Measurements from ENCODE around the gene KCNN3.

Gene KCNN3

DNA sequence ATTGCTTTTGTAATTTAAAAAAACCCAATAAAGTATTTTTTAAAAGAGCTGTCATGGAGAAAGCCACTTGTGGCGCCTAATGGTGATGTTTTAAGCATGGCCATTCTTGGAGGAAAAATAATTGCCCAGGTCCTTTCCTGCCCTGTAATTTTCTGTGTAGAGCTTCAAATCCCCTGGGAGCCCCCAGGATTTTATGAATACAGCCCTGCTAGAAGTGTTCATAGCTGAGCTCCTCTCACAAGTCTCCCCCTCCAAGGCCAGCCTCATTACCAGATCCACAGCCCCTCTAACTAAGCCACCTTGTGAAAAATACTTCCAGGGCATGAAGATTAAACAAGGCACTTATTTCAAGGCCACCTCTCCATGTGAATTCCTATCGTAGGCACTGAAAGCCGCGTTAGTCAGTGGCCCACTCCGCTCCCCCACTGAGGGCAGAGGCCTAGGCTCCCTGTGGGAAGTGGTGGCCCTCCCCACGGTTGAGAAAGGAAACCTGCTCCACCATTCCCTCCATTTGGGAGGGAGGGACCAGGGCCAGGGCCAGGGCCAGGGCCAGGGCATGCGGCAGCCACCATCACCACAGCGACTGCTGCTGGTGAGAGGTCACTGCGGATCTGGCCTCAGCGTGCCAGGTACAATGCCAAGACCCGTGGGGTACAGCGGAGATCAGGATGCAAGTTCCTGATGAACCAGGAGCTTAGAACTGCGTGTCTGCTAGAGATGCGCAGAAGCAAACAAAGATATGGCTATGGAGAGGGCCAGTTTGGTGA is 83.1 kb downstream of the KCNN3 start:
- TF ChIP-seq TAF1 (IDR thresholded peaks at IDR 0.05; ENCODE audit: borderline replicate concordance, insufficient read depth, low read length) (no peak), FOXP2 (optimal IDR thresholded peaks at IDR 0.05; ENCODE audit: borderline replicate concordance, extremely low read depth, extremely low read length, insufficient read depth) (no peak), POLR2AphosphoS5 (IDR thresholded peaks at IDR 0.05; ENCODE audit: low read depth, low read length) (no peak), SIN3A (IDR thresholded peaks at IDR 0.05; ENCODE audit: borderline replicate concordance, insufficient read depth, low read length) (no peak)
- TF ChIP-seq, protein P1, sequence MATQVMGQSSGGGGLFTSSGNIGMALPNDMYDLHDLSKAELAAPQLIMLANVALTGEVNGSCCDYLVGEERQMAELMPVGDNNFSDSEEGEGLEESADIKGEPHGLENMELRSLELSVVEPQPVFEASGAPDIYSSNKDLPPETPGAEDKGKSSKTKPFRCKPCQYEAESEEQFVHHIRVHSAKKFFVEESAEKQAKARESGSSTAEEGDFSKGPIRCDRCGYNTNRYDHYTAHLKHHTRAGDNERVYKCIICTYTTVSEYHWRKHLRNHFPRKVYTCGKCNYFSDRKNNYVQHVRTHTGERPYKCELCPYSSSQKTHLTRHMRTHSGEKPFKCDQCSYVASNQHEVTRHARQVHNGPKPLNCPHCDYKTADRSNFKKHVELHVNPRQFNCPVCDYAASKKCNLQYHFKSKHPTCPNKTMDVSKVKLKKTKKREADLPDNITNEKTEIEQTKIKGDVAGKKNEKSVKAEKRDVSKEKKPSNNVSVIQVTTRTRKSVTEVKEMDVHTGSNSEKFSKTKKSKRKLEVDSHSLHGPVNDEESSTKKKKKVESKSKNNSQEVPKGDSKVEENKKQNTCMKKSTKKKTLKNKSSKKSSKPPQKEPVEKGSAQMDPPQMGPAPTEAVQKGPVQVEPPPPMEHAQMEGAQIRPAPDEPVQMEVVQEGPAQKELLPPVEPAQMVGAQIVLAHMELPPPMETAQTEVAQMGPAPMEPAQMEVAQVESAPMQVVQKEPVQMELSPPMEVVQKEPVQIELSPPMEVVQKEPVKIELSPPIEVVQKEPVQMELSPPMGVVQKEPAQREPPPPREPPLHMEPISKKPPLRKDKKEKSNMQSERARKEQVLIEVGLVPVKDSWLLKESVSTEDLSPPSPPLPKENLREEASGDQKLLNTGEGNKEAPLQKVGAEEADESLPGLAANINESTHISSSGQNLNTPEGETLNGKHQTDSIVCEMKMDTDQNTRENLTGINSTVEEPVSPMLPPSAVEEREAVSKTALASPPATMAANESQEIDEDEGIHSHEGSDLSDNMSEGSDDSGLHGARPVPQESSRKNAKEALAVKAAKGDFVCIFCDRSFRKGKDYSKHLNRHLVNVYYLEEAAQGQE (IDR thresholded peaks at IDR 0.05; ENCODE audit: insufficient read depth in 1 of 2, low read depth in 2 of 2, low read length in 2 of 2) = no peak

DNA sequence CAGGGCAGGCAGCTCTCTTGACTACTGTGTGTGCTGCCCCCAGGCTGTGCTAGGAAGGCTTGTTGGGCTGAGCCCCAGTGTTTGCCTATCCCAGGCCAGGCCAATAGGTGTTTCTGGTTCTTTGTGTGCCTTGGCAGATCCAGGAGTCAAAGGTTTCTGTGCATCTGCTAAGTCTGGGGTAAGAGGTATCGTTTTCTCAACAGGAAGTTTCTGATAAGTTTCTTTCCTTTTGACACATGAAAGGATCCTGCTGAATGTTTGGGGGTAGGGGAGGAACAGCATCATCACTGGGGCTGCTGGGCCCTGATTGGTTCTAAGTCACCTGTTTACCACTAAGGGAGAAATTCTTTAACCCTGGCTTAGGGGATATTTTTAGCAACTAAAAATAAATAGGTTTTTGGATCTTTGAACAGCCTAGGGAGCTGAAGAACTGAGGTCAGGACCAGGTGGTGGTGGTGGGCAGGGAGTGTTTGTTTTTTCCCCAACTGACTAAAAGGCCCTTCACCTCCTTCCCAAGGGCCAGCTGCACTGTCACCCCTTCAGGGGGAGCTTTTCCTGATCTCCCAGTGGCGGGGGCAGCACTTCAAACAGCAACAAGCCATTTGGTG is 85.1 kb downstream of the KCNN3 start:
- TF ChIP-seq, protein P1 (IDR thresholded peaks at IDR 0.05; ENCODE audit: insufficient read depth in 1 of 2, low read depth in 2 of 2, low read length in 2 of 2) = no peak
- no peak for TF ChIP-seq FOXP2 (optimal IDR thresholded peaks at IDR 0.05; ENCODE audit: borderline replicate concordance, extremely low read depth, extremely low read length, insufficient read depth)

DNA sequence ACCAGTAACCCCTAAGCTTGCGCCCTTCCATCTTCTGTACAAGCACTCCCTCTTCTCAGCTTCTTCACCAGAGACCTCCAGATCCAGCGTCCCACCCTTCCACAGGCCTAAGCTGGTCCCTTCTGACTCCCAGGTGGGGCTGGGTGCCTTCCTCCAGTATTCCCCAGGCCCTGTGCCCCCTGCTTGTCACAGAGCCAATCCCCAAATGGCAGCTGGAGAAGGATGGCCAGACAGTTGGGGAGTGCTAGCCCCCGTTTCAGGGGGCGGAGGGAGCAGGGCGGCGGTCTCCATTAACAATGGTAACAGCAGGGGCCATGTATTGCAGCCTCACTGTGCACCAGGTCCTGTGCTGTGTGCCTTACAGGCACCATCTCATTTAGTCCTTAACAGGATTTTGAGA is 85.7 kb downstream of the KCNN3 start:
- no peak for TF ChIP-seq POLR2AphosphoS5 (IDR thresholded peaks at IDR 0.05; ENCODE audit: low read depth, low read length)
- no peak for TF ChIP-seq SIN3A (IDR thresholded peaks at IDR 0.05; ENCODE audit: borderline replicate concordance, insufficient read depth, low read length)
- TF ChIP-seq TAF1 (IDR thresholded peaks at IDR 0.05; ENCODE audit: borderline replicate concordance, insufficient read depth, low read length) = no peak
- TF ChIP-seq, protein P1 (IDR thresholded peaks at IDR 0.05; ENCODE audit: insufficient read depth in 1 of 2, low read depth in 2 of 2, low read length in 2 of 2) = no peak
- TF ChIP-seq FOXP2 (optimal IDR thresholded peaks at IDR 0.05; ENCODE audit: borderline replicate concordance, extremely low read depth, extremely low read length, insufficient read depth) = no peak

DNA sequence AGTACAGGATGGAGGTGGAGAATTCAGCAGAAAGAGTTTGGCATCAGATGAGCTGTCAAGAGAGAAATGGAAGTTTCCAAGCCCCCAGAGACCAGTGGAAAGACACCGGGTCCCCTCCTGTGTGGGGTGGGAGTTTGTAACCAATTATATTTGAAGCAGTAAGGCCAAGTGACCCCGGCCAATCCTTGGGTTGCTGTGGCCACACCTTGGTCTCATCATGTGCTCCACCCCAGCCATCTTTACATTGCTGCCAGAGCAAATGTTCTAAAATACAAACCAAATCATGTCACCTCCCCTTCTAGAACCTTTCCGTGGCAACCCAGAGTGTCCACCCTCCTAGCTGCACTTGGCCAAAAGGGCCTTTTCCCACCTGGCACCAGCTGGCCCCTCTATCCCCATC is 86.1 kb downstream of the KCNN3 start:
- TF ChIP-seq, protein P1 (IDR thresholded peaks at IDR 0.05; ENCODE audit: insufficient read depth in 1 of 2, low read depth in 2 of 2, low read length in 2 of 2) = no peak
- TF ChIP-seq FOXP2 (optimal IDR thresholded peaks at IDR 0.05; ENCODE audit: borderline replicate concordance, extremely low read depth, extremely low read length, insufficient read depth) (no peak), TAF1 (IDR thresholded peaks at IDR 0.05; ENCODE audit: borderline replicate concordance, insufficient read depth, low read length) (no peak), SIN3A (IDR thresholded peaks at IDR 0.05; ENCODE audit: borderline replicate concordance, insufficient read depth, low read length) (no peak), POLR2AphosphoS5 (IDR thresholded peaks at IDR 0.05; ENCODE audit: low read depth, low read length) (no peak)

All from PFSK-1 (cell line).